Suprapubic skin (tissue), 4 donors: ENCODE data around the gene SECISBP2. TPM values are rescaled to one million over a fixed set of nuclear protein-coding genes. Genes with fewer than 3 reads are reported as not detected.
"Not testable (repeated sequence)": the region's sequence is repeated elsewhere in the genome, so short reads cannot be mapped to it uniquely, and the experiment has no call there.

Experiments used
- DNase-seq, 2 donors: peaks; one replicate each; pipeline ENCODE4 v3.0.0-alpha.2; 2019; ENCODE audit warnings: low spot score in 2 of 2
- H3K27ac ChIP-seq: fragments of 200-600 bp; sonication (generic); one replicate; pipeline ENCODE4 v1.5.1; 2019
- H3K27me3 ChIP-seq: fragments of 200-600 bp; sonication (generic); one replicate; pipeline ENCODE4 v1.5.1; 2019
- H3K36me3 ChIP-seq: fragments of 200-600 bp; sonication (generic); one replicate; pipeline ENCODE4 v1.5.1; 2019
- H3K4me1 ChIP-seq: fragments of 200-600 bp; sonication (generic); one replicate; pipeline ENCODE4 v1.5.1; 2019
- H3K4me3 ChIP-seq: fragments of 200-600 bp; sonication (generic); one replicate; pipeline ENCODE4 v1.5.1; 2019; ENCODE audit warnings: mild to moderate bottlenecking
- H3K9me3 ChIP-seq: fragments of 200-600 bp; sonication (generic); one replicate; pipeline ENCODE4 v1.5.1; 2019
- EP300 ChIP-seq: sonication (generic); formaldehyde crosslinking; IDR thresholded peaks from one replicate; pipeline ENCODE4 v1.6.1; 2017; ENCODE audit warnings: antibody characterized with exemption
- POLR2A ChIP-seq, 2 donors: fragments of 450-650 bp; IDR thresholded peaks; one replicate each; pipeline ENCODE4 v1.6.1; 2017; ENCODE audit warnings: antibody characterized with exemption in 2 of 2, mild to moderate bottlenecking in 2 of 2, moderate library complexity in 2 of 2
- POLR2AphosphoS5 ChIP-seq, 3 donors: sonication (generic); formaldehyde crosslinking; IDR thresholded peaks; one replicate each; pipeline ENCODE4 v1.6.1; 2017; ENCODE audit warnings: antibody characterized with exemption in 3 of 3
- WGBS: methylation state at CpG from one replicate; pipeline ENCODE4 v1.1.5; 2018; 5-methylcytosine and 5-hydroxymethylcytosine counted together
- total RNA-seq, 4 donors: library from RNA; depleted of rRNA; stranded (reverse); fragments of >200 nt; gene quantifications; one replicate each; pipeline ENCODE4 v1.1.0, GENCODE V29; 2016
- TF ChIP-seq, protein P1 (sequence below), 2 donors: fragments of 200-600 bp in 1 of 2; fragments of 450-650 bp in 1 of 2; sonication (generic) in 1 of 2; IDR thresholded peaks; one replicate each; pipeline ENCODE4 v1.5.1; 2016 to 2019; ENCODE audit warnings: antibody characterized with exemption in 2 of 2, mild to moderate bottlenecking in 1 of 2, moderate library complexity in 1 of 2

SECISBP2 gene
- total RNA-seq, 4 donors from 2014 or later: 43.6 to 111 (median 60.8) TPM

DNA sequence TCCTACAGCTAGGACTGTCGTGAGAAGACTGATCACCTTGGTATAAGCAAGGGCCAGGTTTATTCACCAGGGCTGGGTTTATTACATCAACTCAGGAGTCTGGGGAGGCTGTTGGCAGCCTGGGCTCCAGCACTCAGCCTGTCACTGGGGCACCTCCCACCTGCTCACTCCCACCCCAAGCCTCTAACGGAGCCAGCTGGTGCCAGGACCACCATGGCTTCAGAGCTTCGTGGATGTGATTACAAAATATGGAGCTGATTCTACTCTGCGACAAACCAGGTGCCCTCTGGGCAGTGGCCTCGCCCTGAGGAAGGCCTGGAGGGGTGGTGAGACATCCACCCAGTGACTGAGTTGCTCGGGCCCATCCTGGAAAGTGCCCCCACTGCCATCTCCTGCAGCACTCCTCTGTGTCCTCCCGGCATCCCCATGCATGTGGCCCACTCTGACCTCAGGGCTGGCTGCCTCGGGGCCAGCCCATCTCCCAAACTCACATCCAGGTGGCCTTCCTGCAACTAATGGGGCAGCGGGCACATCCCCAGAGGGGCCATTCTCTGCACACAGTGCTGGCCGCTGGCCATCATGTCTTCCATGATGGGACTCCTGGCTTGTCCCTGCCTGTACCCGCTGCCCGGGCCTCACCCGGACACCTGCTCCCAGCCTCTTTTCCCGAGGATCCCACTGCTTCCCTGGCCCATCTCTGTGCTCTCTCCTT lies 49.6 kb downstream of the SECISBP2 start:
- WGBS: 84% methylated on average over 10 of the region's 14 CpGs
- no peak overlapping the region for H3K4me3 ChIP-seq
- peaks cover under 1% of the 10 kb centered on the region for H3K36me3 ChIP-seq
- H3K27ac ChIP-seq: no peak overlapping the region
- TF ChIP-seq POLR2AphosphoS5 (IDR thresholded peaks at IDR 0.05) (no peak), POLR2A (IDR thresholded peaks at IDR 0.05) (no peak), EP300 (no peak)
- TF ChIP-seq, protein P1, sequence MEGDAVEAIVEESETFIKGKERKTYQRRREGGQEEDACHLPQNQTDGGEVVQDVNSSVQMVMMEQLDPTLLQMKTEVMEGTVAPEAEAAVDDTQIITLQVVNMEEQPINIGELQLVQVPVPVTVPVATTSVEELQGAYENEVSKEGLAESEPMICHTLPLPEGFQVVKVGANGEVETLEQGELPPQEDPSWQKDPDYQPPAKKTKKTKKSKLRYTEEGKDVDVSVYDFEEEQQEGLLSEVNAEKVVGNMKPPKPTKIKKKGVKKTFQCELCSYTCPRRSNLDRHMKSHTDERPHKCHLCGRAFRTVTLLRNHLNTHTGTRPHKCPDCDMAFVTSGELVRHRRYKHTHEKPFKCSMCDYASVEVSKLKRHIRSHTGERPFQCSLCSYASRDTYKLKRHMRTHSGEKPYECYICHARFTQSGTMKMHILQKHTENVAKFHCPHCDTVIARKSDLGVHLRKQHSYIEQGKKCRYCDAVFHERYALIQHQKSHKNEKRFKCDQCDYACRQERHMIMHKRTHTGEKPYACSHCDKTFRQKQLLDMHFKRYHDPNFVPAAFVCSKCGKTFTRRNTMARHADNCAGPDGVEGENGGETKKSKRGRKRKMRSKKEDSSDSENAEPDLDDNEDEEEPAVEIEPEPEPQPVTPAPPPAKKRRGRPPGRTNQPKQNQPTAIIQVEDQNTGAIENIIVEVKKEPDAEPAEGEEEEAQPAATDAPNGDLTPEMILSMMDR (IDR thresholded peaks at IDR 0.05): no peak
- DNase-seq: no peak
- peaks cover 9% of the 10 kb centered on the region for H3K4me1 ChIP-seq
- no peaks in the 10 kb centered on the region for H3K9me3 ChIP-seq
- H3K27me3 ChIP-seq: no peaks in the 10 kb centered on the region

GRCh38 chr9:89368550-89368949 lies 50.2 kb downstream of the SECISBP2 start:
- no peak for DNase-seq
- Histone ChIP-seq H3K4me3 (no peak overlapping the region), H3K4me1 (peaks cover 9% of the 10 kb centered on the region), H3K9me3 (no peaks in the 10 kb centered on the region), H3K27me3 (no peaks in the 10 kb centered on the region), H3K36me3 (no peaks in the 10 kb centered on the region), H3K27ac (no peak overlapping the region)
- no peak for TF ChIP-seq POLR2AphosphoS5 (IDR thresholded peaks at IDR 0.05)
- TF ChIP-seq POLR2A (IDR thresholded peaks at IDR 0.05): no peak
- TF ChIP-seq, protein P1 (IDR thresholded peaks at IDR 0.05): no peak
- no peak for TF ChIP-seq EP300
- WGBS: 93% methylated on average over 7 of the region's 7 CpGs

DNA sequence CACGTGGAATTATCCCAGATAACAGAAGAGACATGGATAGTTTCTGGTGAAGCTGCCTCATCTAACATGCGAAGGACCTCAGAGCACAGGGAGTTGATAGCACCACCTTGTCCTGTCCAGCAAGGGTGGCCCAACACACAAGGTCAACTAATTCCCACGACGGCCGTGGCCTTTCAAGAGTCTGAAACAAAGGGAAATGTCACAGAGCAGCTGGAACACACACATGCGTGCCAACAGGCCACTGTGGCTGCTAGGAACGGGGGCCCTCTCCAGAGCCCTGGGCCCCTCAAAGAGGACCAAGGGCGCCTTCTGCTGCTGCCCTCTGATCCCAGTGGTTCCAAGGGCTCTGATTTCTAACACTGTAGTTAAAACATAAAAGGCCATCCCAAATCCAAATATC lies 50.7 kb downstream of the SECISBP2 start:
- WGBS: 100% methylated on average over 5 of the region's 8 CpGs
- no peak for TF ChIP-seq POLR2AphosphoS5 (IDR thresholded peaks at IDR 0.05)
- no peak for TF ChIP-seq EP300
- no peak for TF ChIP-seq POLR2A (IDR thresholded peaks at IDR 0.05)
- H3K27me3 ChIP-seq: no peaks in the 10 kb centered on the region

DNA sequence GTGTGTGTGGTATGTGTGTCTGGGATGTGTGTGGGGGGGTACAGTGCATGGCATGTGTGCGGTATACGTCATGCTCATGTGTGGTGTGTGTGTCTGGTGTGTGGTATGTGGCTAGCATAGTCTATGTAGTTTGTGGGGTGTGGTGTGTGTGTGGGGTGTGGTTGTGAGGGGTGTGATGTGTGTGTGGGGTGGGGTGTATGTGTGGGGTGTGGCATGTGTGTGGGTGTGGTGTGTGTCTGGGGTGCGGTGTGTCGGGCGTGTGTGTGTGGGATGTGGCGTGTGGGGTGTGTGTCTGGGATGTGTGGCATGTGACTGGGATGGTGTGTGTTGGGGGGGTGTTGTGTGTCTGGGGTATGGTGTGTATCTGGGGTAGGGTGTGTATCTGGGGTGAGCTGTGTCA lies 52.3 kb downstream of the SECISBP2 start:
- Histone ChIP-seq H3K4me3 (no peak overlapping the region), H3K4me1 (peaks cover 3% of the 10 kb centered on the region), H3K9me3 (no peaks in the 10 kb centered on the region), H3K27ac (no peak overlapping the region), H3K27me3 (no peaks in the 10 kb centered on the region), H3K36me3 (no peaks in the 10 kb centered on the region)
- TF ChIP-seq, protein P1 (IDR thresholded peaks at IDR 0.05): no peak
- TF ChIP-seq EP300 (no peak), POLR2AphosphoS5 (IDR thresholded peaks at IDR 0.05) (no peak), POLR2A (IDR thresholded peaks at IDR 0.05) (no peak)
- no peak for DNase-seq
- 69% methylated on average over 6 of the region's 6 CpGs for WGBS

More for the DNA sequence above, 50.7 kb downstream of the SECISBP2 start:
- H3K27ac ChIP-seq: no peak overlapping the region
- H3K9me3 ChIP-seq: no peaks in the 10 kb centered on the region
- no peak for DNase-seq
- no peak overlapping the region for H3K4me3 ChIP-seq
- no peaks in the 10 kb centered on the region for H3K36me3 ChIP-seq
- peaks cover 9% of the 10 kb centered on the region for H3K4me1 ChIP-seq

DNA sequence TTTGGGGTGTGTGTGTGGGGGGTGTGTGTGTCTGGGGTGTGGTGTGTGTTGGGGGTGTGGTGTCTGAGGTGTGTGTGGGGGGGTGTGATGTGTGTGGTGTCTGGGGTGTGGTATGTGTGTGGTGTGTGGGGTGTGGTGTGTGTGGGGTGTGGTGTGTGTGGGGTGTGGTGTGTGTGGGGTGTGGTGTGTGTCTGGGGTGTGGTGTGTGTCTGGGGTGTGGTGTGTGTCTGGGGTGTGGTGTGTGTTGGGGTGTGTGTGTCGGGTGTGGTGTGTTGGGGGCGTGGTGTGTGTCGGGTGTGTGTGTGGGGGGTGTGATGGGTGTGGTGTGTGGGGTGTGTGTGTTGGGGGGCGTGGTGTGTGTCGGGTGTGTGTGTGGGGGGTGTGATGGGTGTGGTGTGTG lies 53.5 kb downstream of the SECISBP2 start:
- not testable (repeated sequence) for H3K36me3 ChIP-seq, H3K4me3 ChIP-seq

GRCh38 chr9:89372230-89372816 lies 54.0 kb downstream of the SECISBP2 start:
- no peak for TF ChIP-seq POLR2AphosphoS5 (IDR thresholded peaks at IDR 0.05)
- no peak for TF ChIP-seq EP300
- TF ChIP-seq POLR2A (IDR thresholded peaks at IDR 0.05): no peak
- TF ChIP-seq, protein P1 (IDR thresholded peaks at IDR 0.05): no peak
- H3K36me3 ChIP-seq: peaks cover 8% of the 10 kb centered on the region
- peaks cover 3% of the 10 kb centered on the region for H3K4me1 ChIP-seq
- no peaks in the 10 kb centered on the region for H3K27me3 ChIP-seq
- 74% methylated on average over 9 of the region's 14 CpGs for WGBS
- H3K9me3 ChIP-seq: no peaks in the 10 kb centered on the region
- no peak overlapping the region for H3K27ac ChIP-seq
- no peak for DNase-seq
- no peak overlapping the region for H3K4me3 ChIP-seq

More for the DNA sequence above, 53.5 kb downstream of the SECISBP2 start:
- not testable (repeated sequence) for H3K27me3 ChIP-seq, DNase-seq, H3K4me1 ChIP-seq, H3K9me3 ChIP-seq, H3K27ac ChIP-seq
- 64% methylated on average over 5 of the region's 5 CpGs for WGBS
